Peyer's patch (tissue), 4 donors: ENCODE measurements around the gene ZC3HAV1. TPM values are rescaled to one million over a fixed set of nuclear protein-coding genes. Genes with fewer than 3 reads are reported as not detected.

ENCODE experiments used
- DNase-seq, 3 donors: peaks; one replicate each; pipeline ENCODE4 v3.0.0-alpha.2; 2017 to 2019
- H3K27ac ChIP-seq, 4 donors: fragments of 200-600 bp; sonication (generic); one replicate each; pipeline ENCODE4 v1.5.1; 2016 to 2019
- H3K27me3 ChIP-seq, 2 donors: fragments of 200-600 bp; sonication (generic); one replicate each; pipeline ENCODE4 v1.5.1; 2019
- H3K36me3 ChIP-seq, 3 donors: fragments of 200-600 bp; sonication (generic); one replicate each; pipeline ENCODE4 v1.5.1; 2016 to 2019
- H3K4me1 ChIP-seq, 4 donors: fragments of 200-600 bp; sonication (generic); one replicate each; pipeline ENCODE4 v1.5.1; 2016 to 2019
- H3K4me3 ChIP-seq, 4 donors: fragments of 200-600 bp; sonication (generic); 1 replicate in 3 of 4; 2 replicates in 1 of 4; pipeline ENCODE4 v1.5.1; 2016 to 2019; ENCODE audit warnings: mild to moderate bottlenecking in 1 of 4
- H3K9me3 ChIP-seq, 4 donors: fragments of 200-600 bp; sonication (generic); one replicate each; pipeline ENCODE4 v1.5.1; 2016 to 2019; ENCODE audit warnings: mild to moderate bottlenecking in 1 of 4
- CTCF ChIP-seq, 6 experiments: fragments of 450-650 bp in 4 of 6; fragments of 200-600 bp in 2 of 6; sonication (generic) in 1 of 6; IDR thresholded peaks; one replicate each; pipeline ENCODE4 v1.5.1; 2017 to 2019; ENCODE audit warnings: antibody characterized with exemption in 6 of 6, mild to moderate bottlenecking in 3 of 6, moderate library complexity in 1 of 6
- POLR2A ChIP-seq, 2 donors: fragments of 450-650 bp; IDR thresholded peaks; one replicate each; pipeline ENCODE4 v1.5.1; 2017; ENCODE audit warnings: antibody characterized with exemption in 2 of 2, mild to moderate bottlenecking in 2 of 2, moderate library complexity in 2 of 2
- total RNA-seq, 4 donors: library from RNA; depleted of rRNA; stranded (reverse); fragments of >200 nt; gene quantifications; one replicate each; pipeline ENCODE4 v1.1.0, GENCODE V29; 2016

ZC3HAV1 gene
- total RNA-seq, 4 donors from 2014 or later: 23.5 to 42.1 (median 32.7) TPM

DNA sequence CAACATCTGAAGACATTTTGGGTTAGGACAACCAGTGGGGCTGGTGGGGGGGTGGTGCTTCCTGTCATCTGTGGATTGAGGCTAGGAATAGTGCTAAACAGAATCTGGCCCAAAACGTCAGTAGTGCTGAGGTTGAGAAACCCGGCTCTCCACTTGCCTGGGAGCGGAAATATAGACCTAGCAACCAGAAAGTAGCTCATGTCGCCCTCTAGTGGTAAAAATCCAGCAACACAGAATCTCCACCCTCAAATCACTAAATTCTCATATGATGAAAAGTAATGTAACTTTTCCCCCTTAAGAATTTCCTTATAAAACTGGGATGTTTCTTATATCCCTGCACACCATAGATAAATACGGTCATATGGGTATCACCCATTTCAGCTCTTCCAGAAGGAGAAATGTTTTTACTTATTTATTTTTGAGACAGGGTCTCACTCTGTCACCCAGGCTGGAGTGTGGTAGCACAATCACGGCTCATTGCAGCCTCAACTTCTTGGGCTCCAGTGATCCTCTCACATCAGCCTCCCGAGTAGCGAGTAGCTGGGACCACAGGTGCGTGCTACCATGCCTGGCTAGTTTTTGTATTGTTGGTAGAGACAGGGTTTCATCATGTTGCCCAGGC is 34.4 kb downstream of the ZC3HAV1 start:
- Histone ChIP-seq H3K27ac (peak overlapping the region in 2 of 4 donors; percentile 2 to 34), H3K4me3 (no peak overlapping the region), H3K36me3 (peaks cover 0 to 93% (median 0%) of the 10 kb centered on the region in 3 donors), H3K27me3 (no peaks in the 10 kb centered on the region), H3K9me3 (no peaks in the 10 kb centered on the region), H3K4me1 (no peaks in the 10 kb centered on the region)
- TF ChIP-seq CTCF (IDR thresholded peaks at IDR 0.05): peak; percentile 63 to 90 (median 78)
- no peak for TF ChIP-seq POLR2A (IDR thresholded peaks at IDR 0.05)
- DNase-seq: peak; percentile 52 to 89 (median 65)

GRCh38 chr7:139072796-139073195 is 36.7 kb downstream of the ZC3HAV1 start:
- TF ChIP-seq POLR2A (IDR thresholded peaks at IDR 0.05) (no peak), CTCF (IDR thresholded peaks at IDR 0.05) (no peak)
- no peaks in the 10 kb centered on the region for H3K4me1 ChIP-seq
- no peaks in the 10 kb centered on the region for H3K27me3 ChIP-seq
- no peak overlapping the region for H3K27ac ChIP-seq
- H3K36me3 ChIP-seq: peaks cover 0 to 92% (median 0%) of the 10 kb centered on the region in 3 donors
- no peak overlapping the region for H3K4me3 ChIP-seq
- no peak for DNase-seq
- H3K9me3 ChIP-seq: no peaks in the 10 kb centered on the region

GRCh38 chr7:139071680-139072079 is 37.8 kb downstream of the ZC3HAV1 start:
- peak in 1 of 3 donors; percentile 60 for DNase-seq
- Histone ChIP-seq H3K27me3 (no peaks in the 10 kb centered on the region), H3K9me3 (no peaks in the 10 kb centered on the region), H3K4me3 (no peak overlapping the region), H3K36me3 (peaks cover 0 to 92% (median 0%) of the 10 kb centered on the region in 3 donors), H3K4me1 (no peaks in the 10 kb centered on the region), H3K27ac (no peak overlapping the region)
- TF ChIP-seq CTCF (IDR thresholded peaks at IDR 0.05) (no peak), POLR2A (IDR thresholded peaks at IDR 0.05) (no peak)

- Histone ChIP-seq H3K27ac (no peak overlapping the region), H3K36me3 (peaks cover 0 to 99% (median 0%) of the 10 kb centered on the region in 3 donors), H3K4me1 (no peaks in the 10 kb centered on the region), H3K9me3 (no peaks in the 10 kb centered on the region), H3K4me3 (no peak overlapping the region), H3K27me3 (no peaks in the 10 kb centered on the region)
- TF ChIP-seq CTCF (IDR thresholded peaks at IDR 0.05): no peak
- no peak for TF ChIP-seq POLR2A (IDR thresholded peaks at IDR 0.05)
- no peak for DNase-seq
These were observed 40.7 kb downstream of the ZC3HAV1 start for GRCh38 chr7:139068544-139069399.

DNA sequence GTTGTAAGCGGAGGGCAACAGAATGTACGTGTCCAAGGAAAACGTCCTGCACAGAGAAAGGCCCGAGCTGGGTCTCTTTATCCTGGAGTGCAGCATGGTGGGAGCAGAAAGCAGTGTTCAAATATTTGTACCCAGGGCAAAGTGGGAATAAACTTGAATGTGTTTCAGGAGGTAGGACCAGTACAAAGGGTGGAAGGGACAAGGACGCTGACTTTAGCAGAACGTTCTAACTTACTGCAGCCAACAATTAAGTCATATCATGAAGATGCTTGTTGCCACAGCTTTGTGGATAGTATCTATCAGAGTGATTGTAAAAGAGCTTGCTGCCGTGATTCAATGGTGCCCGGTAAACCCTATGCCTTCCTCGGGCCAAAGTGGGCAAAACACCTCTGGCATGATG is 43.2 kb downstream of the ZC3HAV1 start:
- DNase-seq: no peak
- TF ChIP-seq CTCF (IDR thresholded peaks at IDR 0.05) (no peak), POLR2A (IDR thresholded peaks at IDR 0.05) (no peak)
- H3K4me1 ChIP-seq: no peaks in the 10 kb centered on the region
- no peak overlapping the region for H3K4me3 ChIP-seq
- no peaks in the 10 kb centered on the region for H3K27me3 ChIP-seq
- H3K36me3 ChIP-seq: peaks cover 0 to 95% (median 0%) of the 10 kb centered on the region in 3 donors
- H3K27ac ChIP-seq: no peak overlapping the region
- H3K9me3 ChIP-seq: no peaks in the 10 kb centered on the region
